ENCODE results near the gene CENPO. TPM values are rescaled to one million over a fixed set of nuclear protein-coding genes. Genes with fewer than 3 reads are reported as not detected.
A peak's percentile ranks its signal among the peaks of the same experiment; 100 is the strongest.

The CENPO gene
- total RNA-seq, 1 experiment from 2014 or later = 38.6 TPM

DNA sequence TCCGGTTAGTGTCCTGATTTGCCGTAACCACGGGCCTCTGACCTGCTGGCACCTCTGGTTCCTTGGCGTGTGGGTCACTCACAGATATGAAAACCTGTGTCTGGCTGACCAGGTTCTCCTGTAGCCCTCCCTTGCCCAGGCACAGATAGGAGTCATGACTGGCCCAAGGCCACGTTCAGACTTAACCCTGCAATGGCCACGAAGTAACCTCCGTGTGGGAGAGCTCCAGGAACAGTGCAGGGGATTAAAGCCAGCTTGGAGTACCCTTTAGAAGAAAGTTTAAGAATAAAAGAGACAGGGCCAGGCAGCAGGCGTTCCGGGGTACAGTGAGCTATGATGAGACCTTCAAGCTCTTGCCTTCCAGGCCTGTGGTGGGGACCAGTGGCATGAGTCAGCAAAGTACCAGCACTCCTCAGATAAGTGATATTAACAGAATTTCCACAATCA is 25.5 kb downstream of the CENPO start:
- Mint-ChIP-seq H3K4me3 (no peak overlapping the region), H3K4me1 (peaks cover 34% of the 10 kb centered on the region), H3K27ac (no peak overlapping the region; the same call in 1 of the 2 replicates), H3K27me3 (ENCODE audit: low read depth) (no peaks in the 10 kb centered on the region), H3K9me3 (no peaks in the 10 kb centered on the region), H3K36me3 (peaks cover 81% of the 10 kb centered on the region)
- ChIA-PET CTCF (interaction anchor here (1.9 kb wide), 1 partner anchor 9 kb away, joined by 5 read pairs; no protein-coding TSS in a partner anchor), POLR2A (no interaction called here)
- ATAC-seq = no peak
- no peak for TF ChIP-seq ZNF232 (CRISPR knock-in tag; IDR thresholded peaks at IDR 0.05)
- TF ChIP-seq FOXK1 (CRISPR knock-in tag; IDR thresholded peaks at IDR 0.05) = no peak
- TF ChIP-seq TEAD1 (CRISPR knock-in tag; IDR thresholded peaks at IDR 0.05) = no peak
- TF ChIP-seq NFE2L1 (CRISPR knock-in tag; IDR thresholded peaks at IDR 0.05) = no peak
- TF ChIP-seq ZNF416 (CRISPR knock-in tag; IDR thresholded peaks at IDR 0.05) = no peak
- no peak for TF ChIP-seq ZNF121 (CRISPR knock-in tag; IDR thresholded peaks at IDR 0.05)
- no peak for TF ChIP-seq ATF1 (CRISPR knock-in tag; IDR thresholded peaks at IDR 0.05)
- no peak for TF ChIP-seq ELF4 (CRISPR knock-in tag; IDR thresholded peaks at IDR 0.05; ENCODE audit: low read depth)
- no peak for DNase-seq (ENCODE audit: low spot score)

DNA sequence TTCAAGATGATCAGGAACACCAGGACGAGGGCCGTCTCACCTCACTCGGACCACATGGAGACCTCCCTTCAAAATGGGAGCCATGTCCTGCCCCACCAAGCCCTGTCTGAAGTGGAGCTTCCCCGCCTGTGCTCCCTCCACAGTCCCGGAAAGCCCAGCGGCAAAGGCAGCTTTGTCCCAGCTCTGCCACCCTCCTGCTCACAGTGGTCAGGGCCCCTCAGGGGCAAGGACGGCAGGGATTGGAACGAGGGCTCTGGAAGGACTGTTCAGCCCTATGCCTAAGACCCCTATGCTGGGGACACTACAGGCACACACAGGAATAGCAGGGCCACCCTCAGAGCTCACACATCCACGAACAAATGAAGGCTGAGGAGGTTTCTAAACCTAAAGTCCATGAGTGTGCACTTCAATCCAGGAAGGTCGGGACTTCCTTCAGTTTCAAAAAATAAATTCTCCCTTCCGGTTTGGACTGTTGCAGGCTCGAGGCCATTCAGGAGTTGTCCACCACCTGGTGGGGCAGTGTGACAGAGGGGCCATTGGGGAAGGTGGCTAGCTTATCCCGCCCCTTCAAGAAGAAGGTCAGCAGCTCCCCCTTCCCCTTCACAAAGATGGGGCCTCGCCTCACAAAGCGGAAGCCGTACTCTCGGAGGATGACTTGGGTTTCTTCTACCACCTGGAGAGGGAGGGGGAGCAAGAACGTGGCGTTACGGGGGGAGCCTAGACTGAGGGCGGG is 26.4 kb downstream of the CENPO start:
- H3K9me3 Mint-ChIP-seq = no peaks in the 10 kb centered on the region
- TF ChIP-seq, protein P1, sequence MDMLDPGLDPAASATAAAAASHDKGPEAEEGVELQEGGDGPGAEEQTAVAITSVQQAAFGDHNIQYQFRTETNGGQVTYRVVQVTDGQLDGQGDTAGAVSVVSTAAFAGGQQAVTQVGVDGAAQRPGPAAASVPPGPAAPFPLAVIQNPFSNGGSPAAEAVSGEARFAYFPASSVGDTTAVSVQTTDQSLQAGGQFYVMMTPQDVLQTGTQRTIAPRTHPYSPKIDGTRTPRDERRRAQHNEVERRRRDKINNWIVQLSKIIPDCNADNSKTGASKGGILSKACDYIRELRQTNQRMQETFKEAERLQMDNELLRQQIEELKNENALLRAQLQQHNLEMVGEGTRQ (CRISPR knock-in tag; IDR thresholded peaks at IDR 0.05) = no peak
- TF ChIP-seq, protein P2, sequence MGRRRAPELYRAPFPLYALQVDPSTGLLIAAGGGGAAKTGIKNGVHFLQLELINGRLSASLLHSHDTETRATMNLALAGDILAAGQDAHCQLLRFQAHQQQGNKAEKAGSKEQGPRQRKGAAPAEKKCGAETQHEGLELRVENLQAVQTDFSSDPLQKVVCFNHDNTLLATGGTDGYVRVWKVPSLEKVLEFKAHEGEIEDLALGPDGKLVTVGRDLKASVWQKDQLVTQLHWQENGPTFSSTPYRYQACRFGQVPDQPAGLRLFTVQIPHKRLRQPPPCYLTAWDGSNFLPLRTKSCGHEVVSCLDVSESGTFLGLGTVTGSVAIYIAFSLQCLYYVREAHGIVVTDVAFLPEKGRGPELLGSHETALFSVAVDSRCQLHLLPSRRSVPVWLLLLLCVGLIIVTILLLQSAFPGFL (CRISPR knock-in tag; IDR thresholded peaks at IDR 0.05; ENCODE audit: borderline replicate concordance) = no peak
- TF ChIP-seq, protein P3, sequence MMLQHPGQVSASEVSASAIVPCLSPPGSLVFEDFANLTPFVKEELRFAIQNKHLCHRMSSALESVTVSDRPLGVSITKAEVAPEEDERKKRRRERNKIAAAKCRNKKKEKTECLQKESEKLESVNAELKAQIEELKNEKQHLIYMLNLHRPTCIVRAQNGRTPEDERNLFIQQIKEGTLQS (CRISPR knock-in tag; conservative IDR thresholded peaks at IDR 0.05) = no peak
- TF ChIP-seq, protein P4, sequence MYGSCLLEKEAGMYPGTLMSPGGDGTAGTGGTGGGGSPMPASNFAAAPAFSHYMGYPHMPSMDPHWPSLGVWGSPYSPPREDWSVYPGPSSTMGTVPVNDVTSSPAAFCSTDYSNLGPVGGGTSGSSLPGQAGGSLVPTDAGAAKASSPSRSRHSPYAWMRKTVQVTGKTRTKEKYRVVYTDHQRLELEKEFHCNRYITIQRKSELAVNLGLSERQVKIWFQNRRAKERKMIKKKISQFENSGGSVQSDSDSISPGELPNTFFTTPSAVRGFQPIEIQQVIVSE (CRISPR knock-in tag; IDR thresholded peaks at IDR 0.05; ENCODE audit: borderline replicate concordance) = no peak
- TF ChIP-seq TEAD1 (CRISPR knock-in tag; IDR thresholded peaks at IDR 0.05) (no peak), NR2C2 (CRISPR knock-in tag; IDR thresholded peaks at IDR 0.05) (no peak), FOXK1 (CRISPR knock-in tag; IDR thresholded peaks at IDR 0.05) (no peak), MYBL2 (CRISPR knock-in tag; IDR thresholded peaks at IDR 0.05) (no peak), GRHL2 (CRISPR knock-in tag; IDR thresholded peaks at IDR 0.05; ENCODE audit: insufficient replicate concordance, severe bottlenecking) (no peak)
- TF ChIP-seq, protein P5, sequence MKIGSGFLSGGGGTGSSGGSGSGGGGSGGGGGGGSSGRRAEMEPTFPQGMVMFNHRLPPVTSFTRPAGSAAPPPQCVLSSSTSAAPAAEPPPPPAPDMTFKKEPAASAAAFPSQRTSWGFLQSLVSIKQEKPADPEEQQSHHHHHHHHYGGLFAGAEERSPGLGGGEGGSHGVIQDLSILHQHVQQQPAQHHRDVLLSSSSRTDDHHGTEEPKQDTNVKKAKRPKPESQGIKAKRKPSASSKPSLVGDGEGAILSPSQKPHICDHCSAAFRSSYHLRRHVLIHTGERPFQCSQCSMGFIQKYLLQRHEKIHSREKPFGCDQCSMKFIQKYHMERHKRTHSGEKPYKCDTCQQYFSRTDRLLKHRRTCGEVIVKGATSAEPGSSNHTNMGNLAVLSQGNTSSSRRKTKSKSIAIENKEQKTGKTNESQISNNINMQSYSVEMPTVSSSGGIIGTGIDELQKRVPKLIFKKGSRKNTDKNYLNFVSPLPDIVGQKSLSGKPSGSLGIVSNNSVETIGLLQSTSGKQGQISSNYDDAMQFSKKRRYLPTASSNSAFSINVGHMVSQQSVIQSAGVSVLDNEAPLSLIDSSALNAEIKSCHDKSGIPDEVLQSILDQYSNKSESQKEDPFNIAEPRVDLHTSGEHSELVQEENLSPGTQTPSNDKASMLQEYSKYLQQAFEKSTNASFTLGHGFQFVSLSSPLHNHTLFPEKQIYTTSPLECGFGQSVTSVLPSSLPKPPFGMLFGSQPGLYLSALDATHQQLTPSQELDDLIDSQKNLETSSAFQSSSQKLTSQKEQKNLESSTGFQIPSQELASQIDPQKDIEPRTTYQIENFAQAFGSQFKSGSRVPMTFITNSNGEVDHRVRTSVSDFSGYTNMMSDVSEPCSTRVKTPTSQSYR (CRISPR knock-in tag; IDR thresholded peaks at IDR 0.05) = no peak
- ChIA-PET POLR2A (interaction anchor here (0.7 kb wide), 1 partner anchor 410 kb away, joined by 3 read pairs; no protein-coding TSS in a partner anchor), CTCF (interaction anchor here (0.6 to 1.9 kb wide), 3 partner anchors 8 to 227 kb away, joined by 3 to 5 read pairs (median 3); no protein-coding TSS in a partner anchor)
- H3K4me3 Mint-ChIP-seq = no peak overlapping the region
- no peak for DNase-seq (ENCODE audit: low spot score)
- H3K36me3 Mint-ChIP-seq = peaks cover 83% of the 10 kb centered on the region
- no peak for ATAC-seq
- peaks cover 30% of the 10 kb centered on the region for H3K4me1 Mint-ChIP-seq
- H3K27me3 Mint-ChIP-seq (ENCODE audit: low read depth) = no peaks in the 10 kb centered on the region
- peak overlapping the region; percentile 57 for H3K27ac Mint-ChIP-seq
